ENCODE results near the gene SERPINA12. TPM values are rescaled to one million over a fixed set of nuclear protein-coding genes. Genes with fewer than 3 reads are reported as not detected.

Gene SERPINA12
- total and polyA plus RNA-seq, 10 of the 15 experiments (the other 5 are each of a cell fraction or from before 2014, with no cell fraction given), result not detected

DNA sequence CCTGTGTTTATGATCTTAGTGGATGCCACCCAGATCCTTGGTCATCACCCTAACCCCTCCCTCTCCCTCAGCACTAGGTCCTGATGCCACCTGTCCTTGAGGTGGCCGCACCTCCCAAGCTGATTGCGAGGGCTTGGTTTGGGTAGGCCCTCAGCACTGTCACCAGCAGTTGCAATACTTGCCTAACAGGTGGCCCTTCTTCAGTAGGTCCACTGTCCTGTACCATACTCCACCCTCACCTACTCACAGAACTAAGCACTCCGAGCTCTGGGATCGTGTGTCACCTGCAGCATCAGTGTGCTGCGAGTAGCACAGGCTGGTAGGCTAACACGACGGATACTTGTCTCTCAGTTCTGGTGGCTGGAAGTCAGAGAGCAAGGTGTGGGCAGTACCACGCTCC lies 14.0 kb upstream of the SERPINA12 start:
- no peak overlapping the region for H3K4me2 ChIP-seq (ENCODE audit: control insufficient read depth, insufficient read depth)
- no peaks in the 10 kb centered on the region for H3K4me1 ChIP-seq (ENCODE audit: control insufficient read depth, insufficient read depth, low read length)
- H3K79me2 ChIP-seq (ENCODE audit: control insufficient read depth, insufficient read depth, low read length), result no peaks in the 10 kb centered on the region
- H4K20me1 ChIP-seq (ENCODE audit: control insufficient read depth, insufficient read depth), result no peaks in the 10 kb centered on the region
- no peak overlapping the region for H2AFZ ChIP-seq (ENCODE audit: control insufficient read depth, low read depth, low read length)
- H3K9ac ChIP-seq (ENCODE audit: control insufficient read depth, insufficient read depth, low read length), result no peak overlapping the region
- no peaks in the 10 kb centered on the region; a peak in 2 of 4 replicates for H3K27me3 ChIP-seq (replicated peaks in 1 of 2; ENCODE audit: control insufficient read depth in 2 of 2, insufficient read depth in 2 of 2, low read length in 1 of 2)
- WGBS (ENCODE audit: insufficient coverage, insufficient replicate concordance, low lambda C conversion rate, missing lambda C conversion rate), result 40% methylated on average over 8 of the region's 8 CpGs
- BruUV-seq (replicated peaks), result no TSS peak
- DNase-seq (ENCODE audit: low read depth, low spot score), result no peak
- intact Hi-C loops (cut with micrococcal nuclease; ENCODE audit: unreplicated experiment), result no loop called here
- H3K9me3 ChIP-seq (replicated peaks; ENCODE audit: control insufficient read depth, insufficient read depth, low read length), result no peaks in the 10 kb centered on the region; the same call in 2 of the 3 replicates
- in situ Hi-C loops (cut with MboI), result no loop called here
- no peak overlapping the region for H3K27ac ChIP-seq (ENCODE audit: control insufficient read depth, insufficient read depth)
- TF ChIP-seq, protein P1, sequence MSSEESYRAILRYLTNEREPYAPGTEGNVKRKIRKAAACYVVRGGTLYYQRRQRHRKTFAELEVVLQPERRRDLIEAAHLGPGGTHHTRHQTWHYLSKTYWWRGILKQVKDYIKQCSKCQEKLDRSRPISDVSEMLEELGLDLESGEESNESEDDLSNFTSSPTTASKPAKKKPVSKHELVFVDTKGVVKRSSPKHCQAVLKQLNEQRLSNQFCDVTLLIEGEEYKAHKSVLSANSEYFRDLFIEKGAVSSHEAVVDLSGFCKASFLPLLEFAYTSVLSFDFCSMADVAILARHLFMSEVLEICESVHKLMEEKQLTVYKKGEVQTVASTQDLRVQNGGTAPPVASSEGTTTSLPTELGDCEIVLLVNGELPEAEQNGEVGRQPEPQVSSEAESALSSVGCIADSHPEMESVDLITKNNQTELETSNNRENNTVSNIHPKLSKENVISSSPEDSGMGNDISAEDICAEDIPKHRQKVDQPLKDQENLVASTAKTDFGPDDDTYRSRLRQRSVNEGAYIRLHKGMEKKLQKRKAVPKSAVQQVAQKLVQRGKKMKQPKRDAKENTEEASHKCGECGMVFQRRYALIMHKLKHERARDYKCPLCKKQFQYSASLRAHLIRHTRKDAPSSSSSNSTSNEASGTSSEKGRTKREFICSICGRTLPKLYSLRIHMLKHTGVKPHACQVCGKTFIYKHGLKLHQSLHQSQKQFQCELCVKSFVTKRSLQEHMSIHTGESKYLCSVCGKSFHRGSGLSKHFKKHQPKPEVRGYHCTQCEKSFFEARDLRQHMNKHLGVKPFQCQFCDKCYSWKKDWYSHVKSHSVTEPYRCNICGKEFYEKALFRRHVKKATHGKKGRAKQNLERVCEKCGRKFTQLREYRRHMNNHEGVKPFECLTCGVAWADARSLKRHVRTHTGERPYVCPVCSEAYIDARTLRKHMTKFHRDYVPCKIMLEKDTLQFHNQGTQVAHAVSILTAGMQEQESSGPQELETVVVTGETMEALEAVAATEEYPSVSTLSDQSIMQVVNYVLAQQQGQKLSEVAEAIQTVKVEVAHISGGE (CRISPR knock-in tag; IDR thresholded peaks at IDR 0.05), result no peak
- TF ChIP-seq SPI1 (IDR thresholded peaks at IDR 0.05; ENCODE audit: borderline replicate concordance, insufficient read depth, low read depth, low read length) (no peak), CHD2 (IDR thresholded peaks at IDR 0.05; ENCODE audit: borderline replicate concordance, low read depth, low read length) (no peak)
- TF ChIP-seq, protein P2, sequence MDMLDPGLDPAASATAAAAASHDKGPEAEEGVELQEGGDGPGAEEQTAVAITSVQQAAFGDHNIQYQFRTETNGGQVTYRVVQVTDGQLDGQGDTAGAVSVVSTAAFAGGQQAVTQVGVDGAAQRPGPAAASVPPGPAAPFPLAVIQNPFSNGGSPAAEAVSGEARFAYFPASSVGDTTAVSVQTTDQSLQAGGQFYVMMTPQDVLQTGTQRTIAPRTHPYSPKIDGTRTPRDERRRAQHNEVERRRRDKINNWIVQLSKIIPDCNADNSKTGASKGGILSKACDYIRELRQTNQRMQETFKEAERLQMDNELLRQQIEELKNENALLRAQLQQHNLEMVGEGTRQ (IDR thresholded peaks at IDR 0.05; ENCODE audit: borderline replicate concordance, low read depth, low read length), result no peak
- TF ChIP-seq, protein P3, sequence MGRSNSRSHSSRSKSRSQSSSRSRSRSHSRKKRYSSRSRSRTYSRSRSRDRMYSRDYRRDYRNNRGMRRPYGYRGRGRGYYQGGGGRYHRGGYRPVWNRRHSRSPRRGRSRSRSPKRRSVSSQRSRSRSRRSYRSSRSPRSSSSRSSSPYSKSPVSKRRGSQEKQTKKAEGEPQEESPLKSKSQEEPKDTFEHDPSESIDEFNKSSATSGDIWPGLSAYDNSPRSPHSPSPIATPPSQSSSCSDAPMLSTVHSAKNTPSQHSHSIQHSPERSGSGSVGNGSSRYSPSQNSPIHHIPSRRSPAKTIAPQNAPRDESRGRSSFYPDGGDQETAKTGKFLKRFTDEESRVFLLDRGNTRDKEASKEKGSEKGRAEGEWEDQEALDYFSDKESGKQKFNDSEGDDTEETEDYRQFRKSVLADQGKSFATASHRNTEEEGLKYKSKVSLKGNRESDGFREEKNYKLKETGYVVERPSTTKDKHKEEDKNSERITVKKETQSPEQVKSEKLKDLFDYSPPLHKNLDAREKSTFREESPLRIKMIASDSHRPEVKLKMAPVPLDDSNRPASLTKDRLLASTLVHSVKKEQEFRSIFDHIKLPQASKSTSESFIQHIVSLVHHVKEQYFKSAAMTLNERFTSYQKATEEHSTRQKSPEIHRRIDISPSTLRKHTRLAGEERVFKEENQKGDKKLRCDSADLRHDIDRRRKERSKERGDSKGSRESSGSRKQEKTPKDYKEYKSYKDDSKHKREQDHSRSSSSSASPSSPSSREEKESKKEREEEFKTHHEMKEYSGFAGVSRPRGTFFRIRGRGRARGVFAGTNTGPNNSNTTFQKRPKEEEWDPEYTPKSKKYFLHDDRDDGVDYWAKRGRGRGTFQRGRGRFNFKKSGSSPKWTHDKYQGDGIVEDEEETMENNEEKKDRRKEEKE (IDR thresholded peaks at IDR 0.05), result no peak
- no peak overlapping the region for H3K4me3 ChIP-seq
- no peak for FAIRE-seq
- POLR2A ChIA-PET, result no interaction called here
- CTCF ChIA-PET, result no interaction called here
- no peaks in the 10 kb centered on the region for H3K36me3 ChIP-seq (ENCODE audit: control insufficient read depth in 2 of 2, insufficient read depth in 2 of 2, low read length in 1 of 2)
- SMC1A ChIA-PET (ENCODE audit: uncharacterized antibody, unreplicated experiment), result no interaction called here
- ATAC-seq, result no peak
- RAD21 ChIA-PET (ENCODE audit: unreplicated experiment), result no interaction called here

All from GM12878 (cell line).